ENCODE results near the gene IL19. TPM values are rescaled to one million over a fixed set of nuclear protein-coding genes. Genes with fewer than 3 reads are reported as not detected.

The IL19 gene
- total RNA-seq, 1 experiment from 2014 or later = not detected

GRCh38 chr1:206738370-206739366 is 31.9 kb upstream of the IL19 start:
- Histone ChIP-seq H4K91ac (ENCODE audit: insufficient read length, low read depth, low read length) (no peak overlapping the region), H2BK12ac (ENCODE audit: insufficient read length, low read depth, low read length) (no peak overlapping the region), H2BK15ac (ENCODE audit: low read depth, low read length) (no peak overlapping the region), H3K27me3 (ENCODE audit: insufficient read depth, low read length) (no peaks in the 10 kb centered on the region), H3K56ac (ENCODE audit: insufficient read length, low read depth, low read length) (no peak overlapping the region), H3K4me1 (ENCODE audit: insufficient read depth, low read length) (peaks cover 2% of the 10 kb centered on the region; the same call in 1 of the 2 replicates), H3K23ac (ENCODE audit: insufficient read length, low read depth, low read length) (no peak overlapping the region), H4K20me1 (ENCODE audit: control insufficient read depth, insufficient read depth, insufficient read length) (no peaks in the 10 kb centered on the region), H3K79me2 (ENCODE audit: insufficient read depth, low read length) (no peaks in the 10 kb centered on the region), H3K18ac (ENCODE audit: insufficient read length, low read depth, low read length) (no peak overlapping the region), H2AFZ (ENCODE audit: low read length) (no peak overlapping the region), H3K14ac (ENCODE audit: insufficient read depth, low read length) (no peak overlapping the region), H3T11ph (ENCODE audit: low read length) (no peak overlapping the region), H3K4me2 (ENCODE audit: insufficient read depth, insufficient read length, low read length) (no peak overlapping the region), H2BK20ac (ENCODE audit: low read depth, low read length, poor library complexity, severe bottlenecking) (no peak overlapping the region), H3K9me3 (ENCODE audit: control insufficient read depth, low read depth, low read length) (no peaks in the 10 kb centered on the region), H4K8ac (replicated peaks; ENCODE audit: insufficient read length, low read depth, low read length) (no peak overlapping the region), H2BK120ac (ENCODE audit: low read depth, low read length, poor library complexity, severe bottlenecking) (no peak overlapping the region), H2AK5ac (ENCODE audit: insufficient read length, low read length) (no peak overlapping the region), H3K9ac (ENCODE audit: extremely low read depth, insufficient read length, low read length) (no peak overlapping the region), H3K23me2 (ENCODE audit: insufficient read length, low read depth, low read length, poor library complexity, severe bottlenecking) (no peaks in the 10 kb centered on the region), H3K27ac (ENCODE audit: insufficient read length, low read depth, low read length) (no peak overlapping the region), H4K5ac (ENCODE audit: insufficient read length, low read depth, low read length) (no peak overlapping the region), H2BK5ac (ENCODE audit: insufficient read length, low read length) (no peak overlapping the region), H3K79me1 (ENCODE audit: insufficient read depth, low read depth, low read length, poor library complexity, severe bottlenecking) (no peaks in the 10 kb centered on the region), H3K4ac (ENCODE audit: low read depth, low read length) (no peak overlapping the region)
- Mint-ChIP-seq H3K4me3 (no peak overlapping the region), H3K9me3 (no peaks in the 10 kb centered on the region), H3K36me3 (ENCODE audit: insufficient read depth in 1 of 3, low read depth in 3 of 3) (peaks cover 0 to 3% (median 0%) of the 10 kb centered on the region in 3 experiments; a peak in 3 of 7 replicates), H3K27me3 (ENCODE audit: low read depth) (no peaks in the 10 kb centered on the region; the same call in none of the 2 replicates), H3K27ac (peak overlapping the region in 1 of 3 experiments; percentile 86; a peak in 1 of 7 replicates), H3K4me1 (peaks cover 11 to 15% of the 10 kb centered on the region in 2 experiments)
- peak; percentile 49 for DNase-seq
- WGBS (ENCODE audit: extremely low coverage, insufficient read length, low lambda C conversion rate) = no CpG with 5 or more reads among the region's 3 CpGs
- TF ChIP-seq CTCF (conservative IDR thresholded peaks at IDR 0.05) = peak; percentile 62

Measured in H9 (cell line).